SK-N-DZ (cell line): ENCODE measurements around the gene KIF7. TPM values are rescaled to one million over a fixed set of nuclear protein-coding genes. Genes with fewer than 3 reads are reported as not detected.
A peak's percentile ranks its signal among the peaks of the same experiment; 100 is the strongest.
"Not testable (repeated sequence)": the region's sequence is repeated elsewhere in the genome, so short reads cannot be mapped to it uniquely, and the experiment has no call there.

ENCODE experiments used
- DNase-seq: peaks from one replicate; pipeline ENCODE4 v3.0.0-alpha.2; 2015; ENCODE audit warnings: low spot score
- polyA plus RNA-seq, 2 experiments: library from polyadenylated mRNA; depleted of rRNA; stranded (reverse); fragments of >200 nt; gene quantifications; 2 replicates each; pipeline ENCODE4 v1.2.3, GENCODE V29; 2014

KIF7 gene, protein sequence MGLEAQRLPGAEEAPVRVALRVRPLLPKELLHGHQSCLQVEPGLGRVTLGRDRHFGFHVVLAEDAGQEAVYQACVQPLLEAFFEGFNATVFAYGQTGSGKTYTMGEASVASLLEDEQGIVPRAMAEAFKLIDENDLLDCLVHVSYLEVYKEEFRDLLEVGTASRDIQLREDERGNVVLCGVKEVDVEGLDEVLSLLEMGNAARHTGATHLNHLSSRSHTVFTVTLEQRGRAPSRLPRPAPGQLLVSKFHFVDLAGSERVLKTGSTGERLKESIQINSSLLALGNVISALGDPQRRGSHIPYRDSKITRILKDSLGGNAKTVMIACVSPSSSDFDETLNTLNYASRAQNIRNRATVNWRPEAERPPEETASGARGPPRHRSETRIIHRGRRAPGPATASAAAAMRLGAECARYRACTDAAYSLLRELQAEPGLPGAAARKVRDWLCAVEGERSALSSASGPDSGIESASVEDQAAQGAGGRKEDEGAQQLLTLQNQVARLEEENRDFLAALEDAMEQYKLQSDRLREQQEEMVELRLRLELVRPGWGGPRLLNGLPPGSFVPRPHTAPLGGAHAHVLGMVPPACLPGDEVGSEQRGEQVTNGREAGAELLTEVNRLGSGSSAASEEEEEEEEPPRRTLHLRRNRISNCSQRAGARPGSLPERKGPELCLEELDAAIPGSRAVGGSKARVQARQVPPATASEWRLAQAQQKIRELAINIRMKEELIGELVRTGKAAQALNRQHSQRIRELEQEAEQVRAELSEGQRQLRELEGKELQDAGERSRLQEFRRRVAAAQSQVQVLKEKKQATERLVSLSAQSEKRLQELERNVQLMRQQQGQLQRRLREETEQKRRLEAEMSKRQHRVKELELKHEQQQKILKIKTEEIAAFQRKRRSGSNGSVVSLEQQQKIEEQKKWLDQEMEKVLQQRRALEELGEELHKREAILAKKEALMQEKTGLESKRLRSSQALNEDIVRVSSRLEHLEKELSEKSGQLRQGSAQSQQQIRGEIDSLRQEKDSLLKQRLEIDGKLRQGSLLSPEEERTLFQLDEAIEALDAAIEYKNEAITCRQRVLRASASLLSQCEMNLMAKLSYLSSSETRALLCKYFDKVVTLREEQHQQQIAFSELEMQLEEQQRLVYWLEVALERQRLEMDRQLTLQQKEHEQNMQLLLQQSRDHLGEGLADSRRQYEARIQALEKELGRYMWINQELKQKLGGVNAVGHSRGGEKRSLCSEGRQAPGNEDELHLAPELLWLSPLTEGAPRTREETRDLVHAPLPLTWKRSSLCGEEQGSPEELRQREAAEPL (N-terminal part only)
- 3.9 and 7.9 TPM in 2 replicates for polyA plus RNA-seq (2014; cell fraction: cytosol; rRNA removed)
- 13.9 and 17.2 TPM in 2 replicates for polyA plus RNA-seq (2014; cell fraction: nucleus; rRNA removed)

DNA sequence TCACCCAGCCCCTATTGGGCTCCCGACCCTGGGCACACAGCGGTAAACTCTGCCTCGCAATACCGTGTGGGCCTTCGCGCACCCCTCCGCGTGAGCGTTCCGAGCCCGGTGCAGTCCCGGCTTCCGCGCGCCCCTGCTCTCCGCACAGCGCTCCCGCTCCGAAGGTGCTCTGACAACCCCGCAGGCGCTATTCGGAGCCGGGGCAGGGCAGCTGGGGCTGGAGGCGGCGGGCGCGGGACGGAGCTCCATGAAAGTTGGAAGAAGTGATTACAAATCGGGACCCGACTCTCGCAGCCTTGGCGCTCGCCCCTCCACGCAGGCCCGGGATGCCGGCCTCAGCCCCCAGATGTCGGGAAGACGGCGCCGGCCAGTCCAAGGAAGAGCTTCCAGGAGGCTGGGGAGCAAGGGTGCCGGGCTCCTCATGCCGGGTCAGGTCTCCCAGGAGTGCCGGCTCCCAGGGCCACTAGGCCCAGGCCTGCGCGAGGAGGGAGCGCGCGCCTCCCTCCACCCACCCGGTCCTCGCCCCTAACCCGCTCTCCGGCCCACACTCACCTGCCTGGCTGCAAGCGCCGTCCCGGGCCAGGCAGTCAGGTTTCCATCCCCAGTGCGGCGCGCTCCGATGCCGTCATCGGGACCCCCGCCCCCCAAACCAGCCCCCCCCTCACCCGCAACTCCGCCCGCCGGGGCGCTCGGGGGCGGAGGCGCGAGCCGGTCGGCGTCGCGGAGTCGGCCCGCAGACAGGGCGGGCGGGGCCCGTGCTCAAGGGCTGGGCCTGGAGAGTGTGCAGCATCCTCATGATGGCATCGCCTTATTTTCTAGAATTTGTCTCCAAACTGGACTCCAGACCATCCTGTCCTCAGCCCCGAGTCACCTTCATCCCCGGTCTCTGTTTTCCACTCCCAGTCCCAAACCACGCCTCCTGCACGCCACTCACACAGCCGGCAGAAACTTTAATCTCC, at the start of gene KIF7:
Gene KIF7, minus strand, starts transcription at position 621 of the 959 bp plus-strand sequence. CDS start 2,537 bp downstream, outside the sequence.
- DNase-seq, result peak; percentile 59

DNA sequence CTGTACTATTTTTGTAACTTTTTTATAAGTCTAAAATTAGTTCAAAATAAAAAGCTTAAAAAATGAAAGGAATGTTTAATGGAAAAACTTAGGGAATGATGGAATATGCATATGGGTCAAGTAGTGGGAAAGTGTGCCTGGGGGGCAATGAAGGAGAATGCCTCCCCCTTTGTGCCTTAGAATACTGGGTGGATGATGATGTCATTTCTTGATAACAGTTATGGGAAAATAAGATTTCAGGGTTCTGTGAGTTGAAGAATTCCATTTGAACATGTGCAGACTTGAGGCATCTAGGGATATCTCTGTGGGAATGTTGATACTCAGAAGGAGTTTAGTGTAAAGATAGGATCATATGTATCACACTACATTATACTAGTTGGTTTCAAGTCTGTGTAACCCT, 49.1 kb upstream of the KIF7 start:
- no peak for DNase-seq

DNA sequence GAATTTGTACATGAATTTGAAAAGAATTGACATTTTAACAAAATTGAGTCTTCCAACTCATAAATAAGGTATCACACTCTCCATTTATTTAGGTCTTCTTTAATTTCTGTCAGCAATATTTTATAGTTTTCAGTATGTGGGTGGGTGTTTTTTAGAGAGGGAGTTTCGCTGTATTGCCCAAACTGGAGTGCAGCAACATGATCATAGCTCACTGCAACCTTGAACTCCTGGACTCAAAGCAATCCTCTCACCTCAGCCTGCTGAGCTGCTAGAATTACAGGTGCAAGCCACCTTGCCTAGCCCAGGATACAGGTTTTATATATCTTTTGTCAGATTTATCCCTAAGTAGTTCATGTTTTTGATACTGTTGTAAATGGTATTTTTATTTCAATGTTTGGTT, 39.9 kb upstream of the KIF7 start:
- DNase-seq, result no peak

DNA sequence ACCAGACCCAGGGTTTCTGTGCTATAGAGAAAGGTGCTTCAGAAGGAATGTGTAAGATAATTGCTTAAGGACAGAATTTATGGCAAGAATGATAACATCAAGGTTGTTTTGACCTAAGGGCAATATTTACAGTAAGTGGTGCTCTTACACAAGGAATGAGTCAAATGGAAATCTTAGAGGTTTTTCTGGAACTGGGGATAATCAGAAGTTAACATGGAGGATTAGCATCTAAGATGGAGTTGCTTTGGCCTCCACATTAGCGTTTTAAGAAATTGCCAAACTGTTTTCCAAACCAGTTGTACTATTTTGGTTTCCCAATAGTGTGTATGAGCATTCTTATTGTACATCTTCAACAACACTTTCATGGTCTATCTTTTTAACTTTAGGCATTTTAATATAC, 38.4 kb upstream of the KIF7 start:
- DNase-seq, result no peak

DNA sequence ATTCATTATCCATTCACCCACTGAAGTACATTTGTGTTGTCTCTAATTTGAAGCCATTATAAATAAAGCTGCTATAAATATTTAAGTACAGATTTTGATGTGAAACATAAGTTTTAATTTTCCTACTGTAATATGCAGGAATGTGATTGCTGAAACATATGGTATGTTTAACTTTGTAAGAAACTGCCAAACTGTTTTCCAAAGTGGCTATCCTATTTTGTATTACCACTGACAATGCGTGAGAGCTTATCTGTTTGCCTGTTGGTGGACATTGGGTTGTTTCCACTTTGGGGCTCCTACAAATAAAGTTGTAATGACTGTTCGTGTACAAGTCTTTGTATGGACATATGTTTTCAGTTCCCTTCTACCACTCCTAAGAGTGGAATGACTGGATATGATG, 37.8 kb upstream of the KIF7 start:
- DNase-seq, result no peak

DNA sequence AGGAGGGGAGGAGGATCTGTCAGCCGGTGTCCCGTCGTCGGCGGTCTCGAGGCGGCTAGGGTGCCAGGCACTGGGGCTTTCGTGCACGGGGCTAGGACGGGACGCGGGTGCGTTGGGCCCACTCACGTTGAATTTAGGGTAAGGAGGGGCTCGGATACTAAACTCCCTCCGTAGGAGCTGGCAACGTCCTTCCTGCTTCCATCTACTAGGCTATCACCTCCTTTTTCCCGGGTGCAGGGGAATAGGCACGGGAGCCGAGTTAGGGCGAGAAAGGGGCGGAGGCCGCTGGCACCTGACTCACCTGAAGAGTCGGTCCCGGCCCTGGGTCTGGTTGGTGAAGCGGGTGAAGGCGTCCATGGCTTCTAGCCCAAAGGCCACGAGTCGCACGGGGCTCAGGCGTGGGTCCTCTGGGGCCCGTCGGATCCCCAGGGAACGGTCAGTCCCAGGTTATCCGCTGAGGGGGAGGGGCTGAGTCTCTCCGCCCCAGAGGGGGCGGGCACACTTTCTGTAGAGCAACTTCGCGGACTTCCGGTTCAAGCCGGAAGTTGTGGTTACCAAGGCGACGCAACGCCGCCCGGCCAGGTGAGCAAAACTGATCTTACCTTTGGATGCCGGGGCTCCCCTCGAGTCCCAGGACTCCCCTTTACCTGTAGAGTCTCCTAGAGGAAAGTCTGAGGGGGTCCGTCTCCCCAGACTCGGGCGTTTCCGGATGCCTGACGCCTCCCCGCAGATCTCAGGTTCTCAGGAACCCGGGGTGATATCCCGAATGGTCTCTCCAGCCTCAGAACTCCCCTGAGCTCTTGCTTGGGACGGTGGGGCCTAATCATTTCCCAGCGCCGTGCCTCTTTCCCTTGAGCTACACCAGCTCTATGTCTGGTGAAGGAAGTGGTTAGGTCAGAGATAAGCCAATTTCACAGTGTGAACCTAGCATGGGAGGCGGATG, 35.3 kb upstream of the KIF7 start, which contains the start of the genes PEX11A and WDR93:
Gene PEX11A, minus strand, starts transcription at position 479 of the 943 bp plus-strand sequence. Its CDS starts 122 bp downstream, at position 357.
Gene WDR93, plus strand, starts transcription at position 536 of the 943 bp plus-strand sequence. CDS start 10,936 bp downstream, outside the sequence.
- DNase-seq, result peak; percentile 77

DNA sequence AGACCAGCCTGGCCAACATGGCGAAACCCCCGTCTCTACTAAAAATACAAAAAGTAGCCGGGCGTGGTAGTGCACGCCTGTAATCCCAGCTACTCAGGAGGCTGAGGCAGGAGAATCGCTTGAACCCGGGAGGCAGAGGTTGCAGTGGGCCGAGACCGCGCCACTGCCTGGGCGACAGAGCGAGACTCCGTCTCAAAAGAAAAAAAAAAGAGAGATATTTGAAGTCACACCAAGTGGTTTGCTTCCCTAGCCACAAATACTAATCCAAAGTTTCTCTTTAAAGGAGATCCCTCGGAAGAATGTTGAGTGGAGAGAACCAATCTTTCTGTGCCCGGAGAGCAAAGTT, 34.6 kb upstream of the KIF7 start:
- not testable (repeated sequence) for DNase-seq

DNA sequence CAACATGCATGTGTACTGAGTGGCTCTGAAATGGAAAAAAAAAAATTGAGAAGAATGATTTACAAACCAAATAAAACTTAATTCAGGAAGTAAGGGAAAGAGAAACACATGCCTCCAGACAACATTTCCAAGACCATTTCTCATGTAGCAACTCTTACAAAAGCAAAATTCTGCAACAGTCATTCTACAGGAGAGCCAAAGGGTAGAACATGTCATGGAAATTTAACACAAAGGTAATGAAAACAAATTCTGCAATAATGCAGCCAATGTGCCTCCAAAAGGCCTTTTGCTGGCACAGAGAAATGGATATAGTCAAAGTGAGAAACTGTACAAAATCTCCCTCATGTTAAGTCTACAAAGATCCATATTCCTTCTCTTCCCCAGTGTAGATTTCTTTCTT, 31.3 kb upstream of the KIF7 start:
- DNase-seq, result no peak

DNA sequence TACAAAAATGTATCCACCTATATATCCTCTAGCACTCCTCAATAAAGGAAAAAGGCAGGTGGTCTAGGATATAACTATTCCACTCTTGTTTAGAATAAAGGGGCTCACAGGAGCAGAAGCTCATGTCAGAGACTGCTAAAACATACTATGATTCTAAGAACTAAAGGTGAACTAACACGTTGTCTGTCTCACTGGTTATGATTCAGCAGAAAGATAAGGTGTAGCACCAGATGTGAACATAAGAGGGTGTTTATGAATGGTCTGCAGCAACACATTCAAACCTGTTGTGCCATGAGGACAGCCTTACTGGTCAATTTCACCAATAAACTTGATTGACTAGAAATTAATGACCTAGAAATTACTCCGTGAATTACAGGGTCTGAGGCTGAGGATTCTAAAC, 30.7 kb upstream of the KIF7 start:
- DNase-seq, result no peak

DNA sequence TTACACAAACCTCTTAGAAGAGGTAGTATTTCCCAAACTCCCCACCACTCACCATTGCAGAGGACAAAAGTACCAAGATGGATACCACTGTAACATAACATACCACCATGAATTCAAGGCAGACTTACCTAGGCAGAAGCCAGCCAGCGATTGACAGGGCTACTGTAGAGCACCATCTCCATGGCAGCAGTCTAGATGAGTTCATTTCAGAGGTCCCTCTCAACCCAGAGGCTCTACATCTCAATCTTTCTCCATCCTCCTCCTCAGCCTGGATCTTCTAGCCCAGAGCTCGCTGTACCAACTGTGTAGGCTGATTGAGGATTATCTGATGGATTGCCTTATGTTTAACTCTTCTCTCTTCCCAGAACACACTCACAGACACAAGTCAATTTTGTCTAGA, 25.9 kb upstream of the KIF7 start:
- DNase-seq, result no peak

DNA sequence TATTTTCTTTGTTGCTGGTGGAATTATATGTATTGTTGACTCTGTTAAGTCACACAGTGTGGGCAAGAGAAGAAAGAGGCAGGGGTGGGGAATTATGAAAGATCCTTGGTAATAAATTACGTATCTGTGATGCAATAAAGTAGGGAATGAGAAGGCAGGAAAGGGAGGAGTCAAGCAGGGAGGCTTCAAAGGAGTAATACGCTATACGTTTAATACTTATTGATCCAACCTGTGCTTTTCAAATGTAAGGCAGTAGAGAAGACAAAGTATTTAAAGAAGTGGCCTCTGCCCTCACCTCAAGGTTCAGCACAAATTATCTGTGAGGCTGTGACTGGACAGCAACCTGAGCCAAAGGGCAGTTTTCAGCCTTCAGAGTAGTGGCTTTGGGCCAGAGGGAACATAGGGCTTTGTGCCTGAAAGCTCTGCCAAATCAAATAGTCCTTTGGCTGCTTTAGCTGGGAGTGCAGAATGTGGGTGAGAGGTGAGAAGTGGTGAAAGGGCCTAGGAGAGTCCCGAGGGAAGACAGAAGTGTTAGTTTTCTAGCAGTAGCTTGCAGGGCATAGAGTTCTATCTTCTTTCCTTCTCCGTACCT, 25.1 kb upstream of the KIF7 start:
- no peak for DNase-seq

DNA sequence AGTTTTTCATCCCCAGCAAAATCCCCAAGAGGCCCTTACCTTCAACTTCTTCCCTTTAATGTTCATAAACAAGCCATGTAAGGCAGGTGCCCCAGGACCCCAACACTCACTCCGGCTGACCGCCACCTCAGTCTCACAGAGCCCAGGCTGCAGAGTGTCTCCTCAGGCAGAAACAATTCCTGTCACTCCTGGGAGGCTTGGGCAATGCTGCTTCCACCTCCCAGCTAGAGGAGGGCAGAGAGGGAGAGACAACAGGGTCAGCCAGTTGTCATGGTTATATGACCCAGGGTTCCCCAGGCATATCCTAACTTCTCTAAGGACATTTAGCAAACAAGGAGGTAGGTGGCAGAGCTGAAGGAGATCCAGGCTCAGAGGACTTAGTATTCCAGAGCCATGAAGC, 23.9 kb upstream of the KIF7 start, which contains the start of gene PLIN1:
Gene PLIN1, minus strand, starts transcription at position 156 of the 400 bp plus-strand sequence. CDS start 1,878 bp downstream, outside the sequence.
- no peak for DNase-seq

DNA sequence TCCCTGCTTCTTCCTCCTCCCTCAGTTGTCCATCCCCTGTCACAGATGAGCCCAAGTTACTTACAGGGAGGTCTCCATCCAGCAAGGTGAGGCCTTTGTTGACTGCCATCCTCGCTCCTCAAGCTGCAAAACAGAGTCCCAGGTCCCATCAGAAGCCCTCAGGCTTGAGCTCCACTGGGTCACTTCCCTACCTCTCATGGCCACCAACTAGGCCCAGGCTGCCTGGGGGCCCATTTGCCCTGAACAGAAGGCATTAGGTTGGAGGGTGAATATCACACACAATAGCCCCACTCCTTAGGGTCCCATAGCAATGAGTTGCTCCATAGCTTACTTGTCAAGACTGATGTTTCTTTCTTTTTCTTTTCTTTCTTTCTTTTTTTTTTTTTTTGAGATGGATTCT, 22.1 kb upstream of the KIF7 start:
- DNase-seq, result no peak

DNA sequence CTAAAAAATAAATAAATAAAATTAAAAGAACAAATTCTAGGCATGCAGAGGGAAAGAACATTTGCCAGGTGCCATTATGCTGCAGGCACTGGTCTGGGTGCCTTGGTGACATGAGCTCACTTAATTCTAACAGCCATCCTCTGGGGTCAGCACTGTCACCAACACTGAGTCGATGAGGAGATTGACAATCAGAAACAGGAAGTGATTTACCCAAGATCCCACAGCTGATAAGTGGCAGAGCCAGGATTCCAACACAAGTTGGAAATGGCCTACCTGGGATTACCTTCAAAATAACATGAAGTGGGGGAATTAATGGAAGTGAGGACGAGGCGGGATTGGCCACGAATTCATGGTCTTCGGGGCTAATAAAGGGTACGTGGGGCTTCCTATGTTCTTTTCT, 20.3 kb upstream of the KIF7 start:
- DNase-seq, result no peak

DNA sequence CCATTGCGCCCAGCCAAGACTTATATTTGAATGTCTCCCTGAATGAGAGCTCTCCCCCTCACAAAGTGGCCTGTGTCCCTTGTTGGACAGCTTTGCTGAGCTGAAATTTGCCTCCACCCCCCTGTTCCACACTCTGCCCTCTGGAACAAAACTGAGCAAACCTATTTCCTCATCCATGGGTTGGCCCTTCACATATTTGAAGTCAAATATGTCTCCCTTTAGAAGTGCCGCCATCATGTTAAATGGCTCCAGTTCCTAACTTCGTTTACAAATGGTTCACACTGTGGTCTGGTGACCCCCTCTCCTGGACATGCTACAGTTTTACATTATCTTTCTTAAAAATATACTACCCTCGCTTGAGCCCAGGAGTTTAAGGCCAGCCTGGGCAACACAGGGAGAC, 19.3 kb upstream of the KIF7 start:
- no peak for DNase-seq

DNA sequence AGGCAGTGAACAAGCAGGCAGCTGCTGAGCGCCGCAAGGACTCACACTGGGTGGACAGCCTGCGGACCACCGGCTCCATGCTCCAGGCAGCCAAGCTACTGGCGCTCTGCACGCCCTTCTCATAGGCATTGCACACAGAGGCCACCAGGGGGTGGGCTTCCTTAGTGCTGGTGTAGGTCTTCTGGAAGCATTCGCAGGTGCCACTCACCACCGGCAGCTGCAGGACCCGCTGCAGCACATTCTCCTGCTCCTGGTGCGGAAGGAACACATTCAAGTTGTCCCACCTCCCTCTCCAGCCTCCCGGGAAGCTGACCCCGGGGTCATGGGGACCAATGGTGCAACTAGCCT, 17.9 kb upstream of the KIF7 start:
- DNase-seq, result peak; percentile 80

DNA sequence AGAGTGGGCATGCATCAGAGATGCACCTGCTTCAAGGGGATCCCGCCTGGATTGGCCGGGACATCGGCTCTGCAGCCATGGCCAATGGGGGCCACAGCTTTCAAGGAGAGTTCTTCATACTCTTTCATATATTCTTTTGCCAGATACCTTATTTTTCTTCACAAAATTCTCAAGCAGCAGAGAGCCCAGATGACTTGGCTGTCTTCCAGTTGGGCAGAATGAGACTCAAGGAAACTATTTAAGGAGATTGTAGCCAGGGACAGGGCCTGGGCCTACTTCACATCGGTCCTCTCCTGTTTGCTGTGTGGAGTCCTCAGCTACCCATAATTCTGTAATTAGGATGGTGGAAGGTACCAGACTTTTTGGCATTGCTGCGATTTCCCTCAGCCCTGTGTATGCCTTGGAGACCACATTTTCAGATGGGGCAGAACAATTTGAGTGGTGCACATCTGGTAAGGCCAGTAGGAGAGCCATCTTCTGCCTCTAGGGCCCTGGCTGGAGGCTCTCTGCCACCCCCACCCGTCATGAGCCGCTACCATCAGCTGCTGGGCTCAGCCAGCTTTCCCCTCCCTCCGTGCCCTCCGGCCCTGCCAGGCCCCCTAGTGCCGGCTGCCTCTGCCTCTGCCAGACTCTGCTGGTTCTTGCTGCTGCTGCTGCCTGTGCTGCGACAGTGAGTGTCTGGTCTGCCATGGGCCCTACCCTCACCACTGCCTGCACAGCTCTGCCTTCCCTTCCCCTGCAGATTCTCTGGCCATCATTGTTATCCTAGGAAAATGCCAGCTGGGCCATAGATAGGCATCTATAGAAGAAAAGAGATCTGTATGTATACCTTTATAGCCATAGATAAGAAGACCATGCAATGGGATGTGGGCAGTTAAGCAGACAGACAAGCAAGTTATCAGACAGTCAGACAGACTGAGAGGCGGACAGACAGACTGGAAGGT, 17.2 kb upstream of the KIF7 start:
- DNase-seq, result no peak

DNA sequence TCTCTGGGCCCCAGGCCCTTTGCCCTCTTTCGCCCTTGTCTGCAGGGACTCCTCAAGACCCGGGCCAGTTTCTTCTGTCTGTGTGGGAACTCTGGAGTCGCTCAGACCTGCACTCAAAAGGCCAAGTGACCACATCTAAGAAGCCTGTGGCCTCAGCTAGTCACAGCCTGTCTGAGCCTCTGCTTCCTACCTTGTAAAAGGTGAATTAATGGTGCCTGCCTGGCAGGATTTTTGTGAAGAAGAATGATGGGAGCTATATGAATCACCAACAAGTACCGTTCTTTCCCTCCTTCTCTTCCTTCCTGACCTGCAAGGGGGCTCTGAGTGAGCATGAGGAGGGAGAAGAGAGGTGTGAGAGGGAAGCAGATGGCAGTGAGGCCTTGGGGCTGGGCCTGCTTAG, 16.4 kb upstream of the KIF7 start:
- no peak for DNase-seq
